ENCODE measurements around the gene CABP1.

GRCh38 chr12:120592121-120593049 is 48.0 kb upstream of the CABP1 start:
- TF ChIP-seq, protein P1, sequence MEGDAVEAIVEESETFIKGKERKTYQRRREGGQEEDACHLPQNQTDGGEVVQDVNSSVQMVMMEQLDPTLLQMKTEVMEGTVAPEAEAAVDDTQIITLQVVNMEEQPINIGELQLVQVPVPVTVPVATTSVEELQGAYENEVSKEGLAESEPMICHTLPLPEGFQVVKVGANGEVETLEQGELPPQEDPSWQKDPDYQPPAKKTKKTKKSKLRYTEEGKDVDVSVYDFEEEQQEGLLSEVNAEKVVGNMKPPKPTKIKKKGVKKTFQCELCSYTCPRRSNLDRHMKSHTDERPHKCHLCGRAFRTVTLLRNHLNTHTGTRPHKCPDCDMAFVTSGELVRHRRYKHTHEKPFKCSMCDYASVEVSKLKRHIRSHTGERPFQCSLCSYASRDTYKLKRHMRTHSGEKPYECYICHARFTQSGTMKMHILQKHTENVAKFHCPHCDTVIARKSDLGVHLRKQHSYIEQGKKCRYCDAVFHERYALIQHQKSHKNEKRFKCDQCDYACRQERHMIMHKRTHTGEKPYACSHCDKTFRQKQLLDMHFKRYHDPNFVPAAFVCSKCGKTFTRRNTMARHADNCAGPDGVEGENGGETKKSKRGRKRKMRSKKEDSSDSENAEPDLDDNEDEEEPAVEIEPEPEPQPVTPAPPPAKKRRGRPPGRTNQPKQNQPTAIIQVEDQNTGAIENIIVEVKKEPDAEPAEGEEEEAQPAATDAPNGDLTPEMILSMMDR (IDR thresholded peaks at IDR 0.05) = no peak
- TF ChIP-seq POLR2A (IDR thresholded peaks at IDR 0.05) = no peak
